ENCODE results near the gene MAGI2.
A peak's percentile ranks its signal among the peaks of the same experiment; 100 is the strongest.

MAGI2 gene

DNA sequence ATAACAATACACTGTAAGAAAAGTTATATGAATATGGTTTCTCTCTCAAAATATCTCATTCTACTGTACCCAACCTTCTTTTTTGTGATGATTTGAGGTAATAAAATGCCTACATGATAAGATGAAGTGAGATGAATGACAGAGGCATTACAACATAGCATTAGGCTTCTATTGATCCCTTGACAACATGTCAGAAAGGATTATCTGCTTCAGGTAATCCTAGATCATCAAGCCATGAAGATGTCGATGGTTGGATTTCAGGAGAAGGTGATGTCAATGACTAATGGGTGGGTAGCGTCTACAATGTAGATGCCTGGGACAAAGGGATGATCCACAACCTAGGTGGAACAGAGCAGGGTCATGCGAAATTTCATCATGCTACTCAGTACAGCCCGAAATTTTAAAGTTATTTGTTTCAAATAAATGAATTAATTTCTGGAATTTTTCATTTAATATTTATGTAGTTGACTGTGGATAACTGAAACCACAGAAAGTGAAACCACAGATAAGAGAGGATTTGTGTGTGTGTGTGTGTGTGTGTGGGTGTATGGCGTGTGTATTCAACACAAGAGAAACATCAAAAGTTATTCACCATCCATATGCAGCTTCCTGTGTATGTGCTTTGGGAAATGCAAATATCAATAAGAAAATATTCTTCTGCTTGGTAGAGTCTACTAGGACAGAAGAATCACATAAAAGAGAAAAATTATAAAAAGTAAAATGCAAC lies 77.0 kb downstream of the MAGI2 start:
- peak; percentile 86 for DNase-seq (ENCODE audit: low read depth)

DNA sequence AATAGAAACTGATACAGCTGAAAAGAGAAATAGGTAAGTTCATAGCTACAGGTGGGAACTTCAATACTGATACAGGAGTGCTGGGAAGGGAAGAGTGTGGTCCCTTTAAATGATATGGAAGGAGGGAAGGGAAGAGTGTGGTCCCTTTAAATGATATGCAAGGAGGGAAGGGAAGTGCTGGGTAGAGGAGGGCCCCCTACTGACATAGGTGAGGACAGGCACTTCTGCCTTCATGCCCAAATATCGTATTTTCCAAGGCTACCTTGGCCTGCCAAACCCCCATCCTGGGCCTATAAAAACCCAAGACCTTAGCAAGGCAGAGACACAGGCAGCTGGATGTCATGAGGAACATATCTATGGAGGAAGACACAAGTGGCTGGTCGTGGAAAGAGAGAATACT lies 92.3 kb downstream of the MAGI2 start:
- no peak for DNase-seq (ENCODE audit: low read depth)

GRCh38 chr7:79359827-79360226 lies 93.6 kb downstream of the MAGI2 start:
- DNase-seq (ENCODE audit: low read depth) = no peak

- DNase-seq (ENCODE audit: low read depth) = no peak
These were observed 96.4 kb downstream of the MAGI2 start for GRCh38 chr7:79357101-79357500.

DNA sequence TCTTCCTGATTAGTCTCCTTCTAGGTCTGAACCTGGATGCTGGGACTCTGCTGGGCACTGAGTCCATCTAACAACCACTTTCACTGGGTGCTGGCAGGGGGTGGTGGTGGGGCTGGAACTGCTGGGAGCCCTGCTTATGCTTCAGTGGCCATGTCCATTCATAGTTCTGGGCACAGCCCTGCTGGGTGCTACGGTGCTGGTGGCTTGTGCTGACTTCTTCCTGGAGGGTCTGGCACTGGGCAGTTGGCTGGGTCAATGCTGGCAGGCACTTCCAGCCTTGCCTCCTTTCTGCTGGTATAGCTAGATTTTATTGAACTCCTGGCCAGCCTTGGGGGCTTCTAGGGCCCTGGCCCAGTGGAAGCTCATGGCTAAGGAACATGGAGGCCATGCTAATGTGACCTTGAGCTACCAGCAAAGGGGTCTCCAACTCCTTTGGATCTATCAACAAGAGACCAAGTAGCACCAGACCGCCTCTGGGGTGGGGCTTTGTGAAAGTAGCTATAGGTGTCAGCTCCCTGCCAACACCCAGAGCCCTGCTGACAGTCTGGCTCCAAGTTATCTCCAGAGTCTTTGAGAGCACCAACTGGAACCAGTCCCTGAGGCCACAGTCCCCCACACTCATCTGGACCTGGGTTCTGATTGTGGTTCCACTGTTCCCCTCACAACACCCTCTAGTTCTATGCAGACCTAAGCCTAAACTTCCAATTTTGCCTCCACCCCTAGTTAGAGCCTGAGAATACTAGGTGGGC lies 99.6 kb downstream of the MAGI2 start:
- DNase-seq (ENCODE audit: low read depth) = no peak

DNA sequence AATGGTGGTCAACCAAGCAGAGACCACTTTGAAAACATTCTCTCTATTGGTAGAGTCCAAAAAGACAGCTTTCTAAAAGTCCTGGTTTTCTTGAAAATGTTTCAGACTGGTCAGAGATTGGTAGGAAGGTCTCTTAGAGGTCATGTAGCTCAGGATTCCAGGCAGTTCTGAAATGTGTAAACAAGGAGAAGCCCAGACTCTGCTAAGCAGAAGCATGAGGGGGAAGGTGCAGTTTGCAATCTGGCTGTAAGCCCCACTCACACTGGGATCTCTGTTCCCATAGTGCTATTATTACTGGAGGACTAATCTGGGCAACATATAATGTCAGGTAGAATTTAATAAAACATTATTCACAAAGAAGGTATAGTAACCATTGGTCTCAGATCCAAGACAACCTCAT lies 101.1 kb downstream of the MAGI2 start:
- peak; percentile 45 for DNase-seq (ENCODE audit: low read depth)

DNA sequence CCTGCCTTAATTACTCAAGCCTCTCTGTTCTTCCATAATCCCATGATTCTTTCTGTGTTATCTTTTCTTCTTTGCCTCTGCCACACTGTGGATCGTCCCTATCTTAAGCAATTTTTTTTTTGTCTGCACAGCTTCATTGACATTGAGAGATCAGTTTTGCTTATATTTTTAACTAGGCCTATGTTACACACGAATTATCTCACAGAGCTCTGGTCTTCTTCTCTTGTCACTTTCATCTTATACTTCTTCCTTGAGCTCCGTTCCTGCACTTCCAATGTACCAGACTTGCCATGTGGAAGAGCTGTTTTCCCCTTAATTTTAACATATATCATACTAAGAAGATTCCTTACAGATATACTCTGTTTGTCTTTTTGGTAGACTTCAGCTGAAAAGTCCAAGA lies 106.1 kb downstream of the MAGI2 start:
- no peak for DNase-seq (ENCODE audit: low read depth)

GRCh38 chr7:79341902-79342301 lies 111.6 kb downstream of the MAGI2 start:
- no peak for DNase-seq (ENCODE audit: low read depth)

DNA sequence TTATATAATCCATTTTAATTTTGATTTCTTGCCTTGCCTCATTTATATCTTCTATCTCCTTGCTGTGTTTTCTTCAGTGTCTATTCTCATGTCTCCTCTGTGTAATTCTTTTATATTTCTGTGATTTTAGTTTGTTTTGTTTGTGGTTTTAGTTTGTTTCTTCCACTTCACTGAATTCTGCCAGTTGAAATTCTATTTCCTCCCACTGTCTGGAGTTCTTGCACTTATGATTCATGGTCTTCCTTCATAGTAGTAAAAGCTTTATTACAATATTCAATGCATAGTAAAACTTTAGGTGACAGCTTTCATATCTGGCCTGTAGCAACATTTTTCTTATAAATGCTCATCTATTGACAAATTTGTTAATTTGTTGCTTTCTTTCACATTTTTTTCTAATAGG lies 113.3 kb downstream of the MAGI2 start:
- peak; percentile 64 for DNase-seq (ENCODE audit: low read depth)

DNA sequence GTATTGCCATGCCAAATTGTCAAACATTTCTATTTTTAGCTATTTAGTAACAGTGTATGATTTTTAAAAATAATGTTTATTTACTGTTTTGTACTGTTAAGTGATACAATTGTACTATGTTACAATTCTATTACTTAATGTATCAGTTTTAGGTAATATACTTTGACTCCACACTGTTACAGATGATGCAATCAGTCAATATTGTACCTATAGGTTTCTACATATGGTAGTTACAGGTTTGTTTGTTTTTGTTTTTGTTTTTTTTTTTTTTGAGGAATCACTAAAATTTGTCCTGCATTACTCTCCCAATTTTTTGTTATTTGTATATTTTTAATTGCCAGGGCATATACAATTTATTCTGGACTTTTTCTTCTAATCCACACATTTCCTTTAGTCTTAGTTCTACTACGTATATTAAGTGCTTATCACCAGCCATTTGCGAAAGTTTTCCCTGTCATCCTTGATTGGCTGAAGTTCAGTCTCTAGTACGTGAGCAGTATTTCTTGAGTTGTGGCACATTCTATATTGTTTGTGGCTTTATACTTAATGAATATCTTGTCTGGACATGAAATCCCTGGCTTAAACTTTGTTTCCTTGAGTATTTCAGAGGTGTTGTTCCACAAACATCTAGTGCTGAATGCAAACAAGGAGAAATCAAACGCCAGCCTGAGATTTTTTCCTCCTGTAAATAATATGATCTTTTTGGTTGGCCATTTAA lies 114.1 kb downstream of the MAGI2 start:
- DNase-seq (ENCODE audit: low read depth) = no peak

DNA sequence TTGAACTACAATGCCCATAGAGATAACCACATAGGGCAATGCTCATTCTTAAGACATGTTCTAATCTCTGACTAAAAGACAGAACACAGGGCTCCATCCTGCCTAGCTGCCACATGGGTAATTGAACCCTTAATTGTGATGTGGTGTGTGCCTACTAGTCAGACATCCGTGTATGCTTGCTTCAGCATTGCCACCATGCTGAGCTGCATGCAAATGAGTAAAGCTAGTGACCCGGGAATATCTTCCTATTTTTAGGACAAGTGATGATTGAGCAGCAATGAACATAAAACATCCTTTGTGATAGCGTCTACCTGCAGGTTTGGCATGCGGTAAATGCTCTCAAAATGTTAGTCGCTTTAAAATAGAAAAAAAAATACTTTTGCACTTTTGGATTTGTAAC lies 115.8 kb downstream of the MAGI2 start:
- DNase-seq (ENCODE audit: low read depth) = no peak

DNA sequence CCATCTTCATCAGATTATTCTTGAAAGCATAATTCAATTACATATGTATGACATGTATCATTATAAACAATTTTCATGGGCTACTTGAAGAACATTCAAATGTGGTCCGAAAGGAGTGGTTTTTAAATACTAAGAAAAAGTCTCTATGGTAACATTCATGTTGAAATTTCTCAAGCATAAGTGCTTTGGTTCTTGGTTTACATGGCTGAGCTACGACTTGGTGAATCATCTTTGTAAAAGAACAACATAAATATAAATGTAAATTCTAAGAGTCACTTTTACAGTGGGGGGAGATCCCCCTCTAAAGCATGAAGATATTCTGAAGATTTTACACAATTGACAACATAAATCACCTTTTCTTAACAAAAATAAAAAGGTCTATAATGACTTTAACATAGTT lies 118.6 kb downstream of the MAGI2 start:
- DNase-seq (ENCODE audit: low read depth) = peak; percentile 45

DNA sequence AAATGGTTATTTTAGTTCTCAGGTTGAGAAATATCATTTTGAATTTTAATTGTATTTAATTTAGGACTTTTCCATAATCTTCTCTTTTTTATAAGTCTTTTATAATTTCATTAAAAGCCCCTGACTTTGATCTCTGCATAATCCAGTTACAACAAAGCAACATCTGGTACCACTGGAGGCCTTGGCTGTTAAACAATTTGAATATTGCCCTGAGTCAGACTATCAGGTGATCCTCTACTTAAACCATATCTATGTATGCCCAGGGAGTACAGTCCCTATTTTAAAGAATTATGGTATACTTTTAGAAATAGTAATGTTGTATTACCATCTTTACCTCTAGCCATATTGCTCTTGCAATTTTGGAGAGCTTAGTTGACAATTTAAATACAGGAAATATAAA lies 119.1 kb downstream of the MAGI2 start:
- no peak for DNase-seq (ENCODE audit: low read depth)

GRCh38 chr7:79332091-79332490 lies 121.4 kb downstream of the MAGI2 start:
- DNase-seq (ENCODE audit: low read depth) = peak; percentile 60

DNA sequence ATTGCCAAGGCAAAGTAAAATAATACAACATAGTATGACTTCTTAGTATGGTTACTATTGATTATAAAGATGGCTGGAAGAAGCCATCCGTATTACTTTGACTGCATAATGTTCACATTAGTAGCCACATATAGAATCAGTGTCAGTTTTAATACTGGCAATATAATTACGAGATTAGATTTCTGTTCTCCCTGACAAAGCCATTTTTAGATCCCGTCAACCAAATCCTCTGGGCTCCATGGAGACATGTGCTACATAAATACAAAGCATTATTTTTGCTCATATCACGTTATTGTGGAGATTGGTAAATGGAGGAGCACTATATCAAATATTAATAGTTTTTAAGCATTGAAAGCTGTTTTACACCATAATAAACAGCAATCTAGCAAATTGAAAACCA lies 124.0 kb downstream of the MAGI2 start:
- DNase-seq (ENCODE audit: low read depth) = no peak

DNA sequence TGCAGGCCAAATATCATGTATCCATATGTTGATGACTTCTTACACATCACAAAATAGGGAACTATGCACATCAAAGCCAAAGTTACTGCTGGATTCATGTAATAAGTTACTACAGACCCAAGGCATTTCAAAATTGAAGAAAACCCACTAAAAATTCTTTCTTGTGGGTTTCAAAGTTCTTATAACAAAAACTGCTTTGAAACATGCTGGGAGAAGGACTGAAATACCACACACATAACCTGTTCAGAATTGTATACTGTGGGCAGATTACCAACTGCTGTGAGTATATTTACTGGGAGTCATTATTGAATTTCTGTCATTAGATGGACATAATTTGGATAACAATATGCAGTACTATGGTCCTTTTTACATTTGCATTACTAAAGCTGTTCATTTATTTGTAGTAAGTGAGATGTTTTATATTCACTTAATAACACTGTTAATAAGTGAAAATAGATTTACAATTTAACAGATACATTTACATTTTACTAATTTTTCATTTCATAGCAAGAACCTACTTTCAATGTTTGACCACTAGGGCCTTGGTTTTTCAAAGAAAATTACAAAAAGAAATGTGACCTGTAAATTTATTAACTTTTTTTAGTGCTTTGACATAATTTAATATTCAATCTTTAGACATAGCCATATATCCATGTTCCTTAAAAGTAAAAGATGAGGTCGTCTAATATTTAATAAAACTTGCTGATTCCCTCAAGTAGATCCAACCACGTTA lies 132.6 kb downstream of the MAGI2 start:
- peak; percentile 29 for DNase-seq (ENCODE audit: low read depth)

DNA sequence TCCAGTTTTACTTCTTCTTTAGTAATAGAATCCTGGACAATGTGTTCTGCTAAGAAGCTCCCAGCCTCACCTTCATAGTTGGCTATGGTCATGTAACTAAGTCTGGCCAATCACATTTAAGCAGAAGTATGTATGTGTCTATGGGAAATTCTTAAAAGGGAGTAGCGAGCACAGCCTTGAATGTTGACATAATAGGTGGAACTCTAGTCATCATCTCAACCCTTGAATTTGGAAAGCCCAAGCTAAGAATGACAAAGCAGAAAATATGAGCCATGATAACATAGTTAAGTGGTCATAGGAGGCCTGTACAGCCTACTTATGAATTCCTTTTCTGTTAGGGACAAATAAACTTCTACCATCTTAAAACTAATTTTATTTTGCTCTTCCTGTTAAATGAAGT lies 134.1 kb downstream of the MAGI2 start:
- DNase-seq (ENCODE audit: low read depth) = peak; percentile 48

DNA sequence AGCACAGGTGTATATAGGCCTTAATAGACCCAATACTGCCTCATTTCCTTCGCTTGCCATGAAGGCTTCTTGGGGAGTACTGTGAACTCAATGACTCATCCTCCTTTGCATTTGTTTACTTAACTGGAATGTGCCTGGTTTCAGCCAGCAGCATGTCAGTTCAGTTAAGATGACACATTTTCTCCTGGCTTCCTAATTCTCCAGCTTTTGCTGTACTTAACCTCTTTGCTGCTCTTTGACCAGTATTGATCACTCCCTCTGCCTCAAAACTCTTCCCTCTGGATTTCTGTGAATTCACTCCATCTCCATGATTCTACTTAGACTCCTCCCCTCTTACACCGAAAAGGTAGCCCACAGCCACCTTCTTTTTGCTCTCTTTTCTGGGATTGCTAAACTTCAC lies 135.7 kb downstream of the MAGI2 start:
- peak; percentile 96 for DNase-seq (ENCODE audit: low read depth)

DNA sequence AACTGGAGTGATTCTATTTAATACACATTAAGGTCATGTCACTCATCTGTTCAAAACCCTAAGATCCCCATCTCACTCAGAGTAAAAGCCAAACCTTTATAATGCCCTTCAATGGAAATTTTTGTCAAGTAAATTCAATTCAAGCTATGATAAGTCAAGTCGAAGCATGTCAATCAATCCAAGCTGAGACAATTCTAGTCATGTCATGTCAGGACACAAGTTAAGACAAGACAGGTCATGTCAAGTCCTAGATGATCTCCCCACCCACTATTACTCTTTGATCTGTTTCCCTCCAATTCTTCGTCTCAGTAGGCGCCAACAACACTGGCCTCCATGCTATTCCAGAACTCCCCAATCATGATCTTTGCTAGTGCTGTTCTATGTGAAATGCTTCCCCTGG lies 141.4 kb downstream of the MAGI2 start:
- DNase-seq (ENCODE audit: low read depth) = no peak

GRCh38 chr7:79308192-79308591 lies 145.3 kb downstream of the MAGI2 start:
- peak; percentile 54 for DNase-seq (ENCODE audit: low read depth)

DNA sequence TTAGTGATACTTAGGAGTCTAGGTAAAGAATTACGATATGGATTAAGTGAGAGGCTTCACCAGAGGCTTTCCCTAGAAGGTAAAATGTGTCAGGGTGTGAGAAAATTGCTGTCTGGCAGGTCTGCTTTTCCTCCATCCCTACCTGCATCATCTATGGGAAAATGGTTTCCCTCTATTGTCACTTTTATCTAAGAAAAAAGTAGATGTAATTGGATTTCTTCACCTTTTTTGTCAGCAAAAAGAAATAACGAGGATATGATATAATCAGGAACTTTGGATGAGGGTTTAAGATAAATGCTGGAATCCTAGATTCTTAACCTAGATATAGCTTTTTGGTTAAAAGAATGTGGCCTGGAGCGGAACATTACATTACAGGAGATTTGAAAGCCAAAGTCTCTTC lies 146.1 kb downstream of the MAGI2 start:
- no peak for DNase-seq (ENCODE audit: low read depth)

- no peak for DNase-seq (ENCODE audit: low read depth)
These were observed 148.8 kb downstream of the MAGI2 start for GRCh38 chr7:79304711-79305110.
